Measurements from ENCODE around the gene PDCD2L. TPM values are rescaled to one million over a fixed set of nuclear protein-coding genes. Genes with fewer than 3 reads are reported as not detected.

The PDCD2L gene
- total RNA-seq, 1 experiment from 2014 or later = 31.5 TPM

DNA sequence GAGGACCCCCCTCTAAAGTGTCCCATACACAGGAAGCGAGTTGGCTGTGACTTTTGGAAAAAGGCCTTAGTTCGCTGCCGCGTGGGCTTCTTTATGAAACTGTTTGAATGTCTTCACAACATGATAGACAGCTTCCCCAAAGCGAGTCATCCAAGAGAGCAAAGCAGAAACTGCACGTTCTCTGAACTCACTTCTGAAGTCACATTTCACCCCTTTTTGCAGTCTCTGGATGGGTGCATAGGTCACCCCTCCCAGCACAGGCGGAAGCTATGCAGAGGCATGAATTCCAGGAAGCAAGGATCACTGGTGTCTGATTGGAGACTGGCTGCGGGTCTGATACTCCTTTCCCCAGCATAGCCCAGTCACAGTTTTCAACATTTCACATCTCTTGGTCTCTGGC is 28.6 kb upstream of the PDCD2L start:
- H3F3A ChIP-seq (ENCODE audit: low read length, unreplicated experiment) = no peaks in the 10 kb centered on the region
- BruUV-seq (replicated peaks) = no TSS peak
- DNase-seq (no peak), ATAC-seq (no peak)
- no peak overlapping the region for H2AFZ ChIP-seq (ENCODE audit: low read length)
- no peaks in the 10 kb centered on the region for H3K9me3 ChIP-seq (ENCODE audit: low read length)
- peaks cover 33% of the 10 kb centered on the region for H3K36me3 ChIP-seq (ENCODE audit: low read depth, low read length)
- H3K9me2 ChIP-seq (replicated peaks; ENCODE audit: low read length) = no peaks in the 10 kb centered on the region
- no peak overlapping the region for H3K4me3 ChIP-seq (ENCODE audit: low read length)
- TF ChIP-seq EZH2phosphoT487 (IDR thresholded peaks at IDR 0.05; ENCODE audit: borderline replicate concordance, low read length) (no peak), CTCF (conservative IDR thresholded peaks at IDR 0.05; ENCODE audit: low read depth, low read length) (no peak), EZH2 (IDR thresholded peaks at IDR 0.05; ENCODE audit: low read length, unreplicated experiment) (no peak)
- CTCF ChIA-PET = no interaction called here
- no peaks in the 10 kb centered on the region for H3K4me1 ChIP-seq (ENCODE audit: insufficient read depth, low read length)
- intact Hi-C loops (cut with micrococcal nuclease) = no loop called here
- no peak overlapping the region for H3K27ac ChIP-seq (ENCODE audit: low read length)
- no peaks in the 10 kb centered on the region for H4K20me1 ChIP-seq (ENCODE audit: low read length)
- no peaks in the 10 kb centered on the region for H3K27me3 ChIP-seq (ENCODE audit: low read length)
- POLR2A ChIA-PET (ENCODE audit: unreplicated experiment) = no interaction called here
- no peak overlapping the region for H3K9ac ChIP-seq (ENCODE audit: low read length)
- H3K4me2 ChIP-seq (ENCODE audit: low read length) = no peak overlapping the region
- peaks cover 14% of the 10 kb centered on the region for H3K79me2 ChIP-seq (ENCODE audit: low read length)

- BruUV-seq (replicated peaks) = no TSS peak
- Histone ChIP-seq H3K36me3 (ENCODE audit: low read depth, low read length) (peaks cover 60% of the 10 kb centered on the region), H3K4me2 (ENCODE audit: low read length) (no peak overlapping the region), H3F3A (ENCODE audit: low read length, unreplicated experiment) (no peaks in the 10 kb centered on the region), H3K9me3 (ENCODE audit: low read length) (no peaks in the 10 kb centered on the region), H3K79me2 (ENCODE audit: low read length) (no peaks in the 10 kb centered on the region), H3K9ac (ENCODE audit: low read length) (no peak overlapping the region), H4K20me1 (ENCODE audit: low read length) (no peaks in the 10 kb centered on the region), H3K27ac (ENCODE audit: low read length) (no peak overlapping the region), H2AFZ (ENCODE audit: low read length) (no peak overlapping the region), H3K9me2 (replicated peaks; ENCODE audit: low read length) (no peaks in the 10 kb centered on the region), H3K27me3 (ENCODE audit: low read length) (no peaks in the 10 kb centered on the region), H3K4me1 (ENCODE audit: insufficient read depth, low read length) (no peaks in the 10 kb centered on the region), H3K4me3 (ENCODE audit: low read length) (no peak overlapping the region)
- TF ChIP-seq EZH2 (IDR thresholded peaks at IDR 0.05; ENCODE audit: low read length, unreplicated experiment) = no peak
- TF ChIP-seq EZH2phosphoT487 (IDR thresholded peaks at IDR 0.05; ENCODE audit: borderline replicate concordance, low read length) = no peak
- TF ChIP-seq CTCF (conservative IDR thresholded peaks at IDR 0.05; ENCODE audit: low read depth, low read length) = no peak
- DNase-seq (no peak), ATAC-seq (no peak)
- POLR2A ChIA-PET (ENCODE audit: unreplicated experiment) = no interaction called here
- CTCF ChIA-PET = no interaction called here
- intact Hi-C loops (cut with micrococcal nuclease) = no loop called here
Observed at GRCh38 chr19:34380639-34381241, 23.5 kb upstream of the PDCD2L start.

GRCh38 chr19:34381399-34382251 is 22.6 kb upstream of the PDCD2L start:
- no peak overlapping the region for H2AFZ ChIP-seq (ENCODE audit: low read length)
- ChIA-PET POLR2A (ENCODE audit: unreplicated experiment) (no interaction called here), CTCF (no interaction called here)
- BruUV-seq (replicated peaks) = no TSS peak
- H4K20me1 ChIP-seq (ENCODE audit: low read length) = no peaks in the 10 kb centered on the region
- no peaks in the 10 kb centered on the region for H3K9me3 ChIP-seq (ENCODE audit: low read length)
- no peak overlapping the region for H3K4me2 ChIP-seq (ENCODE audit: low read length)
- DNase-seq (no peak), ATAC-seq (no peak)
- no peak overlapping the region for H3K4me3 ChIP-seq (ENCODE audit: low read length)
- H3K4me1 ChIP-seq (ENCODE audit: insufficient read depth, low read length) = no peaks in the 10 kb centered on the region
- H3K79me2 ChIP-seq (ENCODE audit: low read length) = no peaks in the 10 kb centered on the region
- H3K27ac ChIP-seq (ENCODE audit: low read length) = no peak overlapping the region
- H3F3A ChIP-seq (ENCODE audit: low read length, unreplicated experiment) = no peaks in the 10 kb centered on the region
- intact Hi-C loops (cut with micrococcal nuclease) = no loop called here
- peaks cover 59% of the 10 kb centered on the region for H3K36me3 ChIP-seq (ENCODE audit: low read depth, low read length)
- H3K9ac ChIP-seq (ENCODE audit: low read length) = no peak overlapping the region
- no peaks in the 10 kb centered on the region for H3K27me3 ChIP-seq (ENCODE audit: low read length)
- no peaks in the 10 kb centered on the region for H3K9me2 ChIP-seq (replicated peaks; ENCODE audit: low read length)
- TF ChIP-seq CTCF (conservative IDR thresholded peaks at IDR 0.05; ENCODE audit: low read depth, low read length) (no peak), EZH2phosphoT487 (IDR thresholded peaks at IDR 0.05; ENCODE audit: borderline replicate concordance, low read length) (no peak), EZH2 (IDR thresholded peaks at IDR 0.05; ENCODE audit: low read length, unreplicated experiment) (no peak)

All from PC-3 (cell line).